Body of pancreas (tissue), 4 donors: ENCODE measurements around the gene NEIL3. TPM values are rescaled to one million over a fixed set of nuclear protein-coding genes. Genes with fewer than 3 reads are reported as not detected.

ENCODE experiments used
- ATAC-seq: fragments of 150-250 bp; one replicate; pipeline ENCODE4 v1.9.1; 2016
- DNase-seq, 4 donors: peaks; one replicate each; pipeline ENCODE4 v3.0.0-alpha.2; 2019
- H3K27ac ChIP-seq, 4 donors: fragments of 200-600 bp; sonication (generic); 1 replicate in 3 of 4; 2 replicates in 1 of 4; pipeline versions ENCODE4 v1.5.1 to v1.6.1; 2016 to 2019; ENCODE audit warnings: mild to moderate bottlenecking in 1 of 4, mixed read lengths in 1 of 4, moderate library complexity in 1 of 4
- H3K27me3 ChIP-seq, 2 donors: fragments of 200-600 bp; sonication (generic); one replicate each; pipeline ENCODE4 v1.6.0; 2016; ENCODE audit warnings: mild to moderate bottlenecking in 1 of 2
- H3K36me3 ChIP-seq, 2 donors: fragments of 200-600 bp; sonication (generic); replicated peaks in 1 of 2; 2 replicates each; pipeline ENCODE4 v1.5.1; 2016; ENCODE audit warnings: low read depth in 2 of 2; ENCODE audit not compliant: insufficient read depth in 1 of 2
- H3K4me1 ChIP-seq: fragments of 200-600 bp; sonication (generic); one replicate; pipeline ENCODE4 v1.6.0; 2016
- H3K4me3 ChIP-seq, 2 donors: fragments of 200-600 bp; sonication (generic); 1 replicate in 1 of 2; 2 replicates in 1 of 2; pipeline ENCODE4 v1.5.1; 2016 to 2019
- H3K9me3 ChIP-seq, 3 donors: fragments of 200-600 bp; sonication (generic); 1 replicate in 2 of 3; 2 replicates in 1 of 3; pipeline ENCODE4 v1.5.1; 2016
- CTCF ChIP-seq, 7 experiments: fragments of 450-650 bp in 4 of 7; fragments of 200-600 bp in 3 of 7; sonication (generic) in 3 of 7; IDR thresholded peaks; one replicate each; pipeline ENCODE4 v1.5.1; 2016 to 2019; ENCODE audit warnings: antibody characterized with exemption in 7 of 7
- POLR2A ChIP-seq, 3 donors: fragments of 450-650 bp; IDR thresholded peaks; one replicate each; pipeline ENCODE4 v1.6.1; 2016; ENCODE audit warnings: antibody characterized with exemption in 3 of 3, mild to moderate bottlenecking in 2 of 3
- WGBS, 2 donors: methylation state at CpG; one replicate each; pipeline ENCODE4 v1.1.5; 2017; 5-methylcytosine and 5-hydroxymethylcytosine counted together
- intact Hi-C: fragments of 100-400 bp; cut with DNase I; formaldehyde crosslinking; loops from one replicate; pipeline ENCODE4 v1.15.1; 2023
- total RNA-seq, 2 donors: library from RNA; depleted of rRNA; stranded (reverse); fragments of >200 nt; gene quantifications; one replicate each; pipeline ENCODE4 v1.1.0, GENCODE V29; 2016

NEIL3 gene
- total RNA-seq, 2 donors from 2014 or later: not detected

GRCh38 chr4:177391287-177391686, 81.6 kb downstream of the NEIL3 start:
- Histone ChIP-seq H3K36me3 (no peaks in the 10 kb centered on the region), H3K4me3 (no peak overlapping the region), H3K27ac (no peak overlapping the region), H3K4me1 (no peaks in the 10 kb centered on the region), H3K27me3 (no peaks in the 10 kb centered on the region), H3K9me3 (no peaks in the 10 kb centered on the region)
- intact Hi-C loops: no loop called here
- ATAC-seq (no peak), DNase-seq (no peak)
- TF ChIP-seq CTCF (IDR thresholded peaks at IDR 0.05) (no peak), POLR2A (IDR thresholded peaks at IDR 0.05) (no peak)
- WGBS, 2 donors: 49 to 51% methylated on average over 3 of the region's 3 CpGs

GRCh38 chr4:177391953-177392352, 82.3 kb downstream of the NEIL3 start:
- no peaks in the 10 kb centered on the region for H3K27me3 ChIP-seq
- ATAC-seq: no peak
- H3K27ac ChIP-seq: no peak overlapping the region
- 42 to 50% methylated on average over 6 of the region's 6 CpGs for WGBS, 2 donors
- no peaks in the 10 kb centered on the region for H3K4me1 ChIP-seq
- H3K9me3 ChIP-seq: no peaks in the 10 kb centered on the region
- no peak overlapping the region for H3K4me3 ChIP-seq
- DNase-seq: no peak
- intact Hi-C loops: no loop called here
- TF ChIP-seq POLR2A (IDR thresholded peaks at IDR 0.05) (no peak), CTCF (IDR thresholded peaks at IDR 0.05) (no peak)
- no peaks in the 10 kb centered on the region for H3K36me3 ChIP-seq

GRCh38 chr4:177393236-177393635, 83.6 kb downstream of the NEIL3 start:
- H3K27me3 ChIP-seq: no peaks in the 10 kb centered on the region
- WGBS, 2 donors: 59 to 83% methylated on average over 6 to 8 of the region's 8 CpGs
- TF ChIP-seq CTCF (IDR thresholded peaks at IDR 0.05) (no peak), POLR2A (IDR thresholded peaks at IDR 0.05) (no peak)
- no peaks in the 10 kb centered on the region for H3K9me3 ChIP-seq
- no peak for ATAC-seq
- no peaks in the 10 kb centered on the region for H3K36me3 ChIP-seq
- H3K4me3 ChIP-seq: no peak overlapping the region
- no peak for DNase-seq
- no peak overlapping the region for H3K27ac ChIP-seq
- intact Hi-C loops: no loop called here
- H3K4me1 ChIP-seq: no peaks in the 10 kb centered on the region

GRCh38 chr4:177396352-177396751, 86.7 kb downstream of the NEIL3 start:
- Histone ChIP-seq H3K27me3 (no peaks in the 10 kb centered on the region), H3K4me3 (no peak overlapping the region), H3K4me1 (no peaks in the 10 kb centered on the region), H3K27ac (no peak overlapping the region), H3K9me3 (no peaks in the 10 kb centered on the region), H3K36me3 (no peaks in the 10 kb centered on the region)
- WGBS, 2 donors: 75% methylated on average over 2 of the region's 2 CpGs
- DNase-seq: no peak
- intact Hi-C loops: no loop called here
- ATAC-seq: no peak
- TF ChIP-seq CTCF (IDR thresholded peaks at IDR 0.05) (no peak), POLR2A (IDR thresholded peaks at IDR 0.05) (no peak)

GRCh38 chr4:177400030-177400429, 90.4 kb downstream of the NEIL3 start:
- Histone ChIP-seq H3K4me3 (no peak overlapping the region), H3K27me3 (no peaks in the 10 kb centered on the region), H3K9me3 (no peaks in the 10 kb centered on the region), H3K4me1 (no peaks in the 10 kb centered on the region), H3K36me3 (no peaks in the 10 kb centered on the region), H3K27ac (no peak overlapping the region)
- intact Hi-C loops: no loop called here
- TF ChIP-seq CTCF (IDR thresholded peaks at IDR 0.05) (no peak), POLR2A (IDR thresholded peaks at IDR 0.05) (no peak)
- DNase-seq (no peak), ATAC-seq (no peak)
- 27 to 55% methylated on average over 2 of the region's 2 CpGs for WGBS, 2 donors
